ENCODE results near the gene MPV17. TPM values are rescaled to one million over a fixed set of nuclear protein-coding genes. Genes with fewer than 3 reads are reported as not detected.

Gene MPV17
- polyA plus RNA-seq (117 to 162 TPM (median 125 TPM) in 3 replicates), polyA minus RNA-seq (102 to 189 TPM (median 142 TPM) in 3 replicates)
- 13.0 TPM for polyA plus RNA-seq (2011; ENCODE audit: low read depth)
- polyA plus RNA-seq (2011; cell fraction: cytosol; rRNA removed) = 137 and 188 TPM in 2 replicates
- 151 and 163 TPM in 2 replicates for polyA plus RNA-seq (2011; cell fraction: nucleus; rRNA removed)
- 82.7 and 85.9 TPM in 2 replicates for polyA plus RNA-seq (2012; ENCODE audit: low replicate concordance)
- polyA minus RNA-seq (2011; cell fraction: cytosol; rRNA and poly(A)+ RNA removed) = 69.3 TPM
- polyA minus RNA-seq (2011; cell fraction: nucleus; rRNA and poly(A)+ RNA removed) = 33.1 and 51.6 TPM in 2 replicates

DNA sequence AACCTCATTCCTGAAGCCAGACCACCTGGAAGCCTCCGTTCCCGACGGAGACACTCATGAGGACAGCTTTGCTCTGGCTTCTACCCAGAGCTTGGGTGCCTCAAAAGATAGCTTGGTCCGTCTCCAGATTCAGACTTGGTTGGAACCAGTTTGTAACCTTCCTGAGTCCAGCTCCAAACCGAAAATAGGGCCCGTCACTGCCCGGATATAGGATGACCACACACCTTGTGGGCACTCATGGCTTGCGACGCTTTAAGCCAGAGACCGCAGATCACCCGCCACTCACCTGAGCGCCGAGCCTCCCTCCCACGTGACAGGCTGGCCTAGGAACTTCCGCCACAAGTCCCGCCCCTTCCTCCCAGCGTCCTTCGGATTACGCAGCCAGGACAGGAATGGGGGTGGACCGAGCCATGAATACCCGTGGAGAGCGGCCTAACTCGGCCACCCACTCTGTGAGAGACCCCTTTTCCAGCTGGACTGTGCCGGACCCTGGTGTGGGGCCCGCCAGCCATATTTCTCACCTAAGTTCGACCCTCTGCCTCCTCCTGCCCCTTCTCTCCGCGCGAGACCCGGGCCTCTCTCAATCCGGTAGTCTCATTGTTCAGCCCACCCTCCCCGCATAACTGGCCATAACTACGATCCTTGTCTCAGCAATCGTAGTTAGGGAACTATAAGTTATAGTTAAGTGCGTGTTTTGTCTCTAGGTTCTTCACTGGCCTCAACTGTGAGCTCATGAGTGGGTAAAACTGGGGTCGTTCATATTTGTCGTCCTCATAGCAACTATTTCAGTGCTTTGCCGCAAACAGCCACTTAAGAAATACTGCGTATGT is at the start of gene MPV17:
Gene MPV17 (minus strand): TSS at position 332 of the 830 bp plus-strand sequence. CDS start 580 bp downstream, outside the sequence.
- peak within 1 kb of the TSS; percentile 99 for H3K9ac ChIP-seq (ENCODE audit: control insufficient read depth, extremely low read depth, insufficient read depth, low read length)
- H3K4me2 ChIP-seq (ENCODE audit: control insufficient read depth, extremely low read depth, insufficient read depth, low read depth, low read length) = peak within 1 kb of the TSS; percentile 88
- H2AFZ ChIP-seq (ENCODE audit: control insufficient read depth, low read length) = peak within 1 kb of the TSS; percentile 90
- no peaks in the 10 kb centered on the region for H3K9me3 ChIP-seq (ENCODE audit: control insufficient read depth, low read depth, low read length)
- dilution Hi-C loops (cut with MboI; ENCODE audit: extremely low pct_ligation_motif_present, low sequenced_read_pairs) = no loop called here
- H3K4me3 ChIP-seq (ENCODE audit: control insufficient read depth in 2 of 3, extremely low read depth in 1 of 3, insufficient read depth in 2 of 3, low read depth in 1 of 3, low read length in 3 of 3) = peak within 1 kb of the TSS; percentile 76 to 87 (median 79)
- peaks cover 27% of the 10 kb centered on the region for H3K4me1 ChIP-seq (ENCODE audit: control insufficient read depth, extremely low read depth, insufficient read depth, low read length)
- TF ChIP-seq CTCF (optimal IDR thresholded peaks at IDR 0.05 in 1 of 3, IDR thresholded peaks at IDR 0.05 in 1 of 3, conservative IDR thresholded peaks at IDR 0.05 in 1 of 3; ENCODE audit: extremely low read depth in 1 of 3, insufficient read depth in 2 of 3, low read length in 3 of 3) (no peak), EZH2 (IDR thresholded peaks at IDR 0.05; ENCODE audit: low read length) (no peak)
- peaks cover 8 to 13% of the 10 kb centered on the region in 2 experiments for H3K36me3 ChIP-seq (ENCODE audit: control insufficient read depth in 2 of 2, extremely low read depth in 1 of 2, insufficient read depth in 2 of 2, low read length in 2 of 2)
- H3K27me3 ChIP-seq (ENCODE audit: control insufficient read depth, extremely low read depth, insufficient read depth, low read length) = no peaks in the 10 kb centered on the region
- peaks cover 3% of the 10 kb centered on the region for H4K20me1 ChIP-seq (ENCODE audit: control insufficient read depth, extremely low read depth, insufficient read depth, low read length)
- peak; percentile 68 for DNase-seq (ENCODE audit: low read depth, low spot score)
- no peak for FAIRE-seq
- peak within 1 kb of the TSS; percentile 91 for H3K27ac ChIP-seq (ENCODE audit: control insufficient read depth, insufficient read depth, low read length)
- H3K79me2 ChIP-seq (ENCODE audit: control insufficient read depth, insufficient read depth, low read length) = peaks cover 10% of the 10 kb centered on the region
- H3K9me1 ChIP-seq (ENCODE audit: control insufficient read depth, extremely low read depth, insufficient read depth, low read length) = no peaks in the 10 kb centered on the region

DNA sequence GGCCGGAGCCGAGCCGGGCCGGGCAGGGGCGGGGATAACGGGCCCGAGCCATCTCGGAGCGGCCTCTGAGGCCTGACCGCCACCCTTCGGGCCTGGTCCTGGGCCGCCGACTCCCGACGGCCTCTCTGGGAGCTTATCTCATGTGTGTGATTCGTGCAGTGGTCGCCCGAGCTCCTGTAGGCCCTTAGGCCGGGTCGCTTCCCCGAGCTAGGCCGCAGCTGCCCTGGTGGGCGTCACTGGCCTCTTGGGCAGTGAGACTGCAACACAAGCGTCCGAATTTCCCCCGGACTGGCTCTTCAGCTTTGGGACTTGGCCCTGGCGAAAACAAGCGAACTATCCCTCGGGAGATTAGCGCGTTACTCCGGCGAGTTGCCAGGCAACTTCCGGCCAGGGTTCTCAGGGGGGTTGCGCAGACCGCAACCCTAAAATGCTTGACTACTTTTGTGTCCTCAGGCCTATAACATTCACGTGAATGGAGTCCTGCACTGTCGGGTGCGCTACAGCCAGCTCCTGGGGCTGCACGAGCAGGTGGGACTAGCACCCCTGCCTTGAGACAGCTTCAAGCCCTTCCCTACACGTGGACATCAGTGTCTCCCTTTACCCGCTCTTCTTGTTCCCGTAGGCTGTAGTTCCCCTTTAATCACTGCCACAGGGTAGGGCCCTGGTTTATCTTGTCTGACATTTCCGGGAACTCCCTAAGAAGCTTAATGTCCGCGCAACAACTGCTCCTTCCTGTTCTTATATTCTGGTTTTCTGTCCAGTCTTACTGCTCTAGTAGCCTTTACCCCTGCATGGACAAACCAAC is 48.1 kb upstream of the MPV17 start:
- Histone ChIP-seq H3K4me2 (ENCODE audit: control insufficient read depth, extremely low read depth, insufficient read depth, low read depth, low read length) (peak overlapping the region; percentile 90), H3K4me1 (ENCODE audit: control insufficient read depth, extremely low read depth, insufficient read depth, low read length) (peaks cover 24% of the 10 kb centered on the region), H2AFZ (ENCODE audit: control insufficient read depth, low read length) (peak overlapping the region; percentile 67), H3K27ac (ENCODE audit: control insufficient read depth, insufficient read depth, low read length) (peak overlapping the region; percentile 85), H3K9me3 (ENCODE audit: control insufficient read depth, low read depth, low read length) (no peaks in the 10 kb centered on the region), H3K4me3 (ENCODE audit: control insufficient read depth in 2 of 3, extremely low read depth in 1 of 3, insufficient read depth in 2 of 3, low read depth in 1 of 3, low read length in 3 of 3) (peak overlapping the region; percentile 84 to 94 (median 92)), H3K27me3 (ENCODE audit: control insufficient read depth, extremely low read depth, insufficient read depth, low read length) (no peaks in the 10 kb centered on the region), H3K9ac (ENCODE audit: control insufficient read depth, extremely low read depth, insufficient read depth, low read length) (peak overlapping the region; percentile 93), H3K79me2 (ENCODE audit: control insufficient read depth, insufficient read depth, low read length) (peaks cover 58% of the 10 kb centered on the region), H3K36me3 (ENCODE audit: control insufficient read depth in 2 of 2, extremely low read depth in 1 of 2, insufficient read depth in 2 of 2, low read length in 2 of 2) (peaks cover 31 to 51% of the 10 kb centered on the region in 2 experiments), H3K9me1 (ENCODE audit: control insufficient read depth, extremely low read depth, insufficient read depth, low read length) (no peaks in the 10 kb centered on the region), H4K20me1 (ENCODE audit: control insufficient read depth, extremely low read depth, insufficient read depth, low read length) (peaks cover 2% of the 10 kb centered on the region)
- FAIRE-seq (no peak), DNase-seq (ENCODE audit: low read depth, low spot score) (no peak)
- TF ChIP-seq EZH2 (IDR thresholded peaks at IDR 0.05; ENCODE audit: low read length) (no peak), CTCF (optimal IDR thresholded peaks at IDR 0.05 in 1 of 3, IDR thresholded peaks at IDR 0.05 in 1 of 3, conservative IDR thresholded peaks at IDR 0.05 in 1 of 3; ENCODE audit: extremely low read depth in 1 of 3, insufficient read depth in 2 of 3, low read length in 3 of 3) (no peak)
- dilution Hi-C loops (cut with MboI; ENCODE audit: extremely low pct_ligation_motif_present, low sequenced_read_pairs) = no loop called here
